Fibroblast of peridontal ligament (primary cell): ENCODE results near the gene SYT1.
"Not testable (repeated sequence)": the region's sequence is repeated elsewhere in the genome, so short reads cannot be mapped to it uniquely, and the experiment has no call there.

Source experiments
- DNase-seq: peaks from one replicate; pipeline ENCODE4 v3.0.0-alpha.2; 2010; ENCODE audit errors: extremely low read depth

The SYT1 gene

DNA sequence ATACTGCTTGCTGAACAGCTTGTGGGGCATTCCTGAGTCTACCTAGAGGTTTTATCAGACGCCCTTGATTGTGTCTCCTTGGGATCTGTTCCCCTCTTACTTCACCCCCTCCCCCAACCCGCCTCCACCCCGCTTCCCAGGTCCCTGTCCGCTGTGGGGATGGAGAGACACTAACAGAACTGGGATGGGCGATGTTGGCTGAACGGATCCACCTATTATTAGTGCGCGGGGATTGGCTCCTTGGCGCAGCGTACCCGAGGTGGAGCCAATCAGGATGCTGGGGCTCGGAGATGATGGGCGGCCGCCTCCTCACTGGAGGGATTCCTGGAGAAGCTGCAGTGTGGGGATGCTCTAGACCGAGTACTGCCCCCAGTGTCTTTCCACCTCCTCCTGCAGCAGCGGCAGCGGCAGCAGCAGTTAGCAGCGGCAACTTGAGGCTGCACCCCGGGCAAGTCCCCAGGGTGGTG, at the start of gene SYT1:
TSS of gene SYT1 (plus strand) at position 372 of the 467 bp plus-strand sequence.
- peak; percentile 66 for DNase-seq

DNA sequence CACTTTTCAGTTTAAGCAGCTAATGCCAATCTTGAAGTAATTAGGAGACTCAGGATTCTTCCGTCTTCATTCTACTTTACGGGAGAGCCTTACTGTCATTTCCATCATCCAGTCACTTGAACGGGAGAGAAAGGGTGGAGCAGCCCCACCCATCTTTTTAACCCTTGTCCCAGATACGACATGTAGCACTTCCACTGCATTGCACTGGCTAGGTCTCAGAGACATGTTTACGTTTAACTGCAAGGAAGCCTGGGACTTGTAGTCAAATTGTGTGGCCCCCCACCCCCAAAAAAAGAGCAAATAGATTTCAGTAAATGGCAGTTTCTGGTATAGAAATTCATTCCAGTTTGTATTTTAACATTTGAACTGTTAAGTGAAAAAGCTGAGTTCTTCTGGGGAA, 46.1 kb upstream of the SYT1 start:
- DNase-seq: no peak

DNA sequence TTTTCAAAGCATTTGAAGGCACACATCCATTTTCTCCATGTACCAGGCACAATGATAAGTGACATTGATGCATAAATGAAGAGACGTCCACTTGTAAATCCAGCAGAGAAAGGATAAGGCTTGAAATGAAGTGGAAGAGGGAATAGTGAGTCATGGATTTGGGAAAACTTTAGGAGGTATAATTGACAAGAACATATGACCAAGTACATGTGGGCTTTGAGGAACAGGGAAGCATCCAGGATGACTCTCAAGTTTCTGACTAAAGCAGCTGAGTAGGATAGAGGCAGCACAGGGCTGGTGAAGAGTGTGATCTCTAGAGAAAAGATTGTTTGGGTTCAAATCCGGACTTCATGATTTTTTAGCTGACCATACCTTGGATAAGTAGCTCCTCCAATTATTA, 43.6 kb upstream of the SYT1 start:
- no peak for DNase-seq

DNA sequence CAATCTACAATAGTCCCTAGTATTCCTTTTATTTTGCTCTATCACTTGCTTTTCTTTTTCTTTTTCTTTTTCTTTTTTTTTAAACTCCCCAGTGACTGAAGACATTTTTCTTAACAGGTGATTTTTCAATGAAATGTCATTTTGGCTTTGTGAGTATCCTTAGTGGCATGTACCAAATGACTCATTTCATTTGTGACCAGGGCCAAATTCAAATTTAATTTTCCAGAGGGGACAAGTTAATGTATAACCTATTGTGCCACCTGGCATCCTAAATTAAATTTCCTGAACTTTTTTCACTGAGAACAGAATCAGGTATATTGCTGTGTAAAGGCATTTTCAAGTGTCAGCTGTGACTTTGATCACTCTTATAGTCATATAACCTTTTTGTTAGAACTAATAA, 39.7 kb upstream of the SYT1 start:
- no peak for DNase-seq

DNA sequence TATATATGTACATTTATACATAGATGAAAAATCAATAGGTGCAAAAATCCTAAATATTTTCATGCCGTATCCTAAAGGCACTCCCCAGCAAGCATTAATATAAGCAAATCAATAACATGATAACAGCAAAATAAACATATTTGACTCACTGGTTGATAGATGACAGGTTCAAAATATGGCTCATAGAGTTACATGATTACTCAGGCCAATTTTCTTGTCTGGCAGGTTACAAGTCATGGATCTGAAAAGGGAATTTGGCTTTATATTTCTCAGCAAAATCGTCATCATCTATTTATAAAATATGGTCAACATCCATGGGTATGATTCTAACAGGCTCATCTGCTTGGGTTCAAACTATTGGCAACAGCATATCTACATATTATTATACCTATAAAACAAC, 34.9 kb upstream of the SYT1 start:
- DNase-seq: no peak

DNA sequence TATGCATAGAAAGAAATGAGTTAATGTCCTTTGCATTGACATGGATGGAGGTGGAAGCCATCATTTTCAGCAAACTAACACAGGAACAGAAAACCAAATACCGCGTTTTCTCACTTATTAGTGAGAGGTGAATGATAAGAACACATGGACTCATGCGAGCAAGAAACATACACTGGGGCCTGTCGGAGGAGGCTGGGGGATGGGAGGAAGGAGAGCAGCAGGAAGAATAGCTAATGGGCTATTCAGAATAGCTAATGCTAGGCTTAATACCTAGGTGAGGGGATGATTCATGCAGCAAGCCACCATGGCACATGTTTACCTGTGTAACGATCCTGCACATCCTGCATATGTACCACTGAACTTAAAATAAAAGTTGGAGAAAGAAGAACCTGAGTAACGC, 29.1 kb upstream of the SYT1 start:
- DNase-seq: no peak

DNA sequence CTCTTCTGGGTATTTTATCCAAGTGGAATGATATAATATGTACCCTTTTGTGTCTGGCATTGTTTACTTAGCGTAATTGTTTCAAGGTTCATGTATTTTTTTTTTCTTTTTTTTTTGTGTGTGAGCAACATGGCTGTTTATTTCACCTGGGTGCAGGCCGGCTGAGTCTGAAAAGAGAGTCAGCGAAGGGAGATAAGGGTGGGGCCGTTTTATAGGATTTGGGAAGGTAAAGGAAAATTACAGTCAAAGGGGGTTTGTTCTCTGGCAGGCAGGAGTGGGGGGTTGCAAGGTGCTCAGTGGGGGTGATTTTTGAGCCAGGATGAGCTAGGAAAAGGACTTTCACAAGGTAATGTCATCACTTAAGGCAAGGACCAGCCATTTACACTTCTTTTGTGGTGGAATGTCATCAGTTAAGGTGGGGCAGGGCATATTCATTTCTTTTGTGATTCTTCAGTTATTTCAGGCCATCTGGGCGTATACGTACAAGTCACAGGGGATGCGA, 24.0 kb upstream of the SYT1 start:
- DNase-seq: not testable (repeated sequence)

DNA sequence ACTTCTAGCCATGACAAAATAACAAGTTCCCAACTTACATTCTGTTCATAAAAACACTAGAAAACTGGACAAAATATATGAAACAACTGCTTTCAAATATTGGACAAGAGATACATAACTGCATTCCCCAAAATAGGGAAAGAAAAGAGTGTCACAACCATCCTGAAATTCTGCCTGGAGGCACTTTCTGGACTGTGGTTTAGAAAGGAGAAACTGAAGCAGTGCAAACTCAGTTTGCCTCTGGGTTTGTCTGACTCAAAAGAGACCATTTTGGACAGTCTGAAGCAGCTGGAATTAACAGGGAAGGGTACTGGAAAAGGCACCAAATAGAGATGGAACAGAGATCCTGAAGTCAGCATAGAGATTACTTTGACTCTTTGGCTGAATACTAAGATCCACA, 11.3 kb upstream of the SYT1 start:
- DNase-seq: no peak

DNA sequence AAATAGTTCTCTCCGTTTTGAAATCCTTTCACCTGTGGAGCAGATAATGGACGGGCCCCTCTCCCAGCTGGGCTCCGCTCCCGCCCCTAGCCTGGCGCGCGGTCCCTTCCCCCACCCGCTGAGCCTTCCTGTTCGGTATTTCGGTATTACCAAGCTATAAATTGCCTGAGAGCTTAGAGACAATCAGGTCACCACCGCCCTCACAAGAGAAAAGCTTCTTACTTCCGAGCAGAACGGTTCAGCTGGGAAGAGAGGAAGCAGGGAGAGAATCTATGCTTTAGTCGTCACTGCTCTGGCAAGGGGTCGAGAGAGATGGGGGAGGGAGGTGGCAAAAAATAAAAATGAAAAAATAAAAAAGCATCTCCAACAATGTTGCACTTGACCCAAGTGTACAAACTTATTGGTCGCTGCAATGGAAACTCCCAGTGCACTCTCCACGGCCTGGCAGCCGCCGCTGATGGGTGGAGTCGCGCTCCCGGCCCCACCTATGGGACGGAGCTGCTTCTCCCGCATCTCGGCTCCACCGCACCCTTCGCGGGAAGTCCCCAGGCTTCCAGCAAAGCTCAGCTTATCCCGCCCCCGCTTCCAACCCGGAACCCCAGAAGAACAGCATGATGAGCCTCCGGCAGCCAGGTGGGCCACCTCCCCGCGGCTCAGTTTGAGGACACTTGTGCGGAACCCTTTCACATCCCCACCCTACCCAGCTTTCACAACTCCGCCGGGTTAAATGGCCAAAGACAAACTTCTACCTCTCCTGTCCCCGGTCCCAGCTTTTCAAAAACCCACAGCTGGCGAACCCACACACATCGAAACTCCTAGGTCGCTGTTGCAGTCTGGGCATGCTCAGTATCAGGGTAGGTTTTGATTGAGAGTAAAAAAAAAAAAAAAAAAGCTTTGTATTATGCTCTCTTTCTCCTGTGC, 832 bp upstream of the SYT1 start:
- DNase-seq: peak; percentile 47

DNA sequence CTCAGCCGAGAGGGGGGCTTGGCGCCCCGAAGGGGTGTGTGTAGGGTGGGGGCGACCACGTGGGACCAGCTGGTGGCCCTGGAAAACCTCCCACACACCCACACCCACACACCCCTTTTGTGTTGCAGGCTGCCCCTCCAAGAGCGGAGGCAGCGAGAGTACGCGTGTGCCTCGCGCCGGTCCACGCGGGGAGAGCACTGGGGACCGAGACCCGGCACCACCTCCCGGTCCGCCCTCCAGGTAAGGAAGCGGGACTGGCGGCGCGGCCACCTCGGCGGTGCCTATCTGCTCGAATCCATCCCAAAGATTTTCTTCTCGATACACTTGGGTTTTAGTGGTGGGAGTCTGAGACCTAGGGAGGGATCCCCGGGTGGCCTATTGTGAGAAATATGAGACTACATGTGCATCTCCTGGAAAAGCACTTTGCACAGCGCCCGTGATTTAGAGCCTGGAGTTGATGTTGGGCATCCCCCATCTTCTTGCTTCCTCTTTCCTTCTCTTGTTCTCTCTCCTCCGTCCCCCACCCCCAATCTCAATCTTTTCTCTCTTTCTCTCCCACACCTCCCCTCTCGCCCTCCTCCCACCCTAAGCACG, 393 bp downstream of the SYT1 start:
- no peak for DNase-seq

DNA sequence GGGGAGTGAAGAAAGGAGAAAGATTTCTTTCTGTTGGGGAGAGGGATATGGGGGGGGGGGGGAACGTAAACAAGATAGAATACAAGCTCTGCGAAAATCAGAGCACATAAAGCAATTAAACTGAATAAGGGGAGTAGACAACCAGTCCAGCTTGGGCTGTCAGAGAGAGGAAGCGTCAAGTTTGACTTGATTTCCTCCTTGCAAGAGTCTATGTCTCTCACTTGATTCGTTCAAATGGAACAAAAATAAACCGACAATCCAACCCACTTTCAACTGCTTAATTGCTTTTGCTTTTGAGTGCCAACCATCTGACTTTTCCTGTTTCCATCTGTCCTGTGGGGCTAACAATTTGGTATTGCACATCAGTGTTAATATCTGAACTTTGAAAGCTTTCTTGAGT, 942 bp downstream of the SYT1 start:
- no peak for DNase-seq

DNA sequence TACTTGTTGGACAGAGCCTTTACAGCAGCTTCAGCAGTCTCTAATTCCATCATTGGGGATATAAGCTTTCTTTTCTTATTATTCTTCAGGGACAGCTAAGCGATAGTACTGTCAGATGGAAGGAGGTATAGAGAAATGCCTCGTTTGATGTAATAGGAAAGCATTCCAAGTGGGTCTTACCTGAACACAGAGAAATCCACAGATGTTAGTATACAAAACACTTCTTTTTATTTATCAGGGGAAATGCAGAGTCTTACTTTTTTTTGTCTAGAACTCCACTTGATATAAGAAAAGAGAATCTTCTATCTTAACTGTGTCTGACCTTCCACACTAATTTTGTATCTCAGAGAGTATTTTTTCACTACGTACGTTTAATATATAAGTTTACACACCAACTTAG, 1.9 kb downstream of the SYT1 start:
- DNase-seq: no peak

DNA sequence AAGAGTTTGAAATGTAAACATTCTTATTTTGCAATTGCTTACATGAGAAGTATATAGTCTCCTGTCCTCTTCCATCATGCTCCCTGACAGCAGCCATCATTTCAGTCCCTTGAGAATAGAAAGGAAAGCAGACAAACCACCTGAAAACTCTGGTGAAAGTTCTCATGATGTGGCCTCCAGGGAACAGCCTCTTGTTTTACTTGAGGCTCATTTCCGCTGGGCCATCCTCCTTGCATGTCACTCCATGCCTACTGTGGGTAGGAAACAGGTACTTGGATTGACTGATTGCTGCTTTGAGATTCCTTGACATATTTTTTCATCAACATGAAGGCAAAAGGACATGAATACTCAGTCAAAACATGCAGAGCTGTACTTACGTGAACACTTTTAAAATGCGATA, 6.0 kb downstream of the SYT1 start:
- DNase-seq: no peak

DNA sequence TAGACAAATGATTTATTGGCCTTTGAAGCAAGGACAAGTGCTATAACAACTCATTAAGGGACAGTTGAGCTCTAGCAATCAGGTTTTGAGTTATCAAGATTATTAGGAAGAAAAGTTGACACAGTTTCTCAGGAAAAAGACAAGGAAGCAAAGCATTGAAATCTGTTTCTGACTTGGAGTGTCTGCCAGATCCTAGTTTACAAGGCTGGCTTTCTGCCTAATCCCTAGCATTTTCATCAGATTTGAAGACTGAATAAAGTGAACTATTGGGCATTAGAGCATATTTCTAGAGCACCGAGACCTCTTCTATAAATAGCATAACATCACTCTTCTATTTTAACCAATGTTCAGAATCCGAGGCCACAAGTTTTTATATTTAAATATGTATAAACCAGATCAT, 7.0 kb downstream of the SYT1 start:
- peak; percentile 51 for DNase-seq

DNA sequence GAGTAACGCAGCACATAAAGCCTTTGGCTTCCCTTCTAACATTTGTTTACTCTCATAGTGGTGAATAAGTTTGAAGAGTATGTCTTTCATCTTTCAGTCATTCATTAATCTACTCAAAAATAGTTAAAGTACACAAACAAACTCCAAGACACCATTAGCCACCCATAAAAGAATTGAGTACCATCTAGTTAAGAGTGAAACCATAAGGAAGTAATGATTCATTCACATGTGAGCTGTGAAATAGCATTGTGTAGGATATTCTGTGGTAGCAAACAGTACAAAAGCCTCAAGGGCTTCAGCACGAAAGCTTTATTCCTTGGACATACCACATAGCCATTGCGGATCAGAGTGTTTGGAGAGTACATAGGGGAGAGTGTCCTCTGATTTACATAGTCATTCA, 13.9 kb downstream of the SYT1 start:
- DNase-seq: no peak

DNA sequence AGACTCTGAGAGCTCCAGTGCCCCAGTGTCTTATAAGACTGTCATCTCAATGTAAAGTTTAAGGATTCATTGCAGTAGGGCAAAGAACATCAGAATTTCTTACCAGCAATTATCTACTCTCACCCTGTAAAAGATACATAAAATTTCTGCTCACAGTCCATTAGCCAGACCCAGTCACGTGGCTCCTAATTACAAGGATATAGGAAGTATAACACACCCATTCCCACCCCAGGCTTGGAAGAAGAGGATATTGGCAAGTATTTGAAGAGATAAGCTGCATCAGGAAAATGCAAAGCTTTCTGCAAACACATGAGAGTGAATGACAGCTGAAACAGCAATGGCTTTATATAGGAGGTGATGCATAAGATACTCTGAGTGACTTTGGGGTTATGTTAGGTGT, 14.3 kb downstream of the SYT1 start:
- DNase-seq: no peak

DNA sequence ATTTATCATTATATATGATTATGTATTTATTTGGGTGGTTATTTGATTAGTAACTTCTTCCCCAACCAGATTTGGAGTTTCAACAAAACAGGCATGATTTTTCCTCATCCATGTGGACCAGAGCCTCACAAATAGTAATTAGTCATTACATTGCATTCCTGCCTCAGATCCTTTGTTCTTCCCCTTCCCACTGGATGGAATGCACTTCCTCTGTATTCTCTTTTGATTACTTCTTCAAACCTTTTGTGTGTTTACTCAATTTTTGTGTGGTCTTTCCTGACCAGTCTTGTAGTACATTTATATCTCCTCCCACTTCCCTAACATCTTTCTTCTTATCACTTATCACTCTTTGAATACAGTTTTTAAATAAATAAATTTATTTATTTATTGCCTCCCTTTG, 15.5 kb downstream of the SYT1 start:
- DNase-seq: no peak

DNA sequence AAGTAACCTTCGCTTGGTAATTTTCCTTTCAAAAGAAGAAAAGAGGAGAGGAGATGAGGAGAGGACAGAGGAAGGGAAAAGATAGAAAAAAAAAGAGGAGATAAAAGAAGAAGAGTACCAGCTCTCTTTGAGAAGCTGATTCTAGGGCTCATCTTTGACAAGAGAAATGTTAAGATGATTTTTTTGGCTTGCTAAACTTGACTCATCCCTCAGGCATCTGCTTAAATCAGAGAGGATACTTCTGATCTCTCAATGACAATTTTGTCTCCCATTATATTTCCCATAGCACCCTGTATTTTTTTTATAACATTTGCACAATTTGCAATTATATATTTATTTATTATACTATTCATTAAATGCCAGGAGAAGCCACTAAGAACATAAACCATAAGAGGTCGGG, 17.1 kb downstream of the SYT1 start:
- no peak for DNase-seq

DNA sequence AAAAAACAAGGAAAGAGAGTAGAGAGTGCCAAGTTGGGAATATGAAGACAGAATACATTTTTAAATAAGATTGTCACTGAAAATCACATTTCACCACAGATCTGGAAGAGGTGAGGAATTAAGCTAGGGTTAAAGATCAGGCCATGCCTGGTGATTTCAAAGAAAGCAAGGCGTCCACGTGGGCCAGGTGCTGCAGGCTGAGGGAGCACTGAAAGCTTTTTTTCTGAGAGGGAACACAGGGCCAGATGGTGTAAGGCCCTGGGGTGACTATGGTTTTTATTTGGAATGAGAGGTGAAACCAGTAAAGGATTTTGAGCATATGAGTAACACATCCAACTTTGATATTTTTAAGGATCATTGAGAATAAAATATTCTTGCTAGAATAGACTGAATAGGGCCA, 20.9 kb downstream of the SYT1 start:
- DNase-seq: no peak

DNA sequence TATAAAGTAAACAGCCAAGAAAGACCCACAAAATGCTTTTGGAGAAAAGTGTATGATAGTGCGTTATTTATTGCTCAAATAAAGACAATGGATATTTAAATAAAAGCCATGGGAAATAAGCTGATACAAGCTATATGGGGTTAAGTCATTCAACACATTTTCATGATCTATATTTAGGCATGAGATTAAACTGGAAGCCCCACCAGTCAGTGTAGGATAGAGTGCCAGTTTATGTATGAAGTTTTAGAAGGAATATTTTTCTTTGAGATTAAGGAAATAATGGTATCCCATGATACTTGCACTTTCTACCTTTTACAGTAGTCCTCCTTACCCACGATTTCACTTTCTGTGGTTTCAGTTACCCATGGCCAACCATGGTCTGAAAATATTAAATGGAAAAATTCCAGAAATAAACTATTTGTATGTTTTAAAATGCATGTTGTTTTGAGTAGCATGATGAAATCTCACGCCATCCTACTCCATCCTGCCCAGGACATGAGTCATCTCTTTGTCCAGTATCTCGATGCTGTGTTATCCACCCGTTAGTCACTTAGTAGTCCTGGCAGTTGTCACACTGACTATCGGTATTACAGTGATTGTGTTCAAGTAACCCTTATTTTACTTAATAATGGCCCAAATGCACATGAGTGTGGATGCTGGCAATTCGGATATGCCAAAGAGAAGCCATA, 22.3 kb downstream of the SYT1 start:
- DNase-seq: peak; percentile 71

DNA sequence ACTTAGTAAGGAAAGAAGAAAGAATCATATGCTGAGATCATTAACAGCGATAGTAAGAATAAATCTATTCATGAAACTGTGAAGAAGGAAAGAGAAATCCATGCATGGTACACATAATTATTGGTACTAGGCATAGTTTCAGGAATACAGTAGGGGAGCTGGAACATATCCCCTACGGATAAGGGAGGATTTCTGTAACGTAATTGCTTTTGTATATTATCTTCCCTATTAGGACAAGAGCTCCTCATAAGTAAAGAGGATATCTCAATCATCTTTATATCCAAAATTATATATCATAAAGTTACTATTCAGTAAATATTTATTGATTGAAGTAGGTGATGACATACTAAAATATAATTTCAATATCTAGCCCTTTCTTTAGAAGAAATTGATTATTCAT, 22.9 kb downstream of the SYT1 start:
- DNase-seq: no peak

DNA sequence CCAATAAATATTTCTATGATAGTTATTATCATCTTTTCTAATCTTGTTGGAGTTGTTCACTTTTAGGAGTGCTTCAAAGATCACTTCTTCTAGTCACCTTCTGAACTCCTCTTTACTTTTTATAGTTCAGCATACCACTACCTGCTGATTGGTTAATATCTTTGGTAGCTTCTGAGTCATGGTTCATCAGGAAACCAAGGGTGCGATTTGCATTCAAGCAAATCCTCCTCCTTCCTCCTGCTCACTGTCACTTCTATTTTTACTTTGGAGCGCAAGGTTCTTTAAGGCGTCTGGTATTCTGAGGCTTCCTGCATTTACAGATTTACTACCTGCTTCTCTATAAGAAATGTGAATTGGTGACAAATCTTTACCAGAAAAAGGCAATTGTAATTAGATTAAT, 24.0 kb downstream of the SYT1 start:
- DNase-seq: no peak
